H9 (cell line): Measurements from ENCODE around the gene LRP1B. TPM values are rescaled to one million over a fixed set of nuclear protein-coding genes. Genes with fewer than 3 reads are reported as not detected.

Experiments used
- DNase-seq: peaks from one replicate; pipeline ENCODE4 v3.0.0-alpha.2; 2017
- H2AFZ ChIP-seq: one replicate; pipeline ENCODE4 v1.6.1; 2013; ENCODE audit warnings: mild to moderate bottlenecking, low read length, control low read depth, moderate library complexity
- H2AK5ac ChIP-seq: 2 replicates; pipeline ENCODE4 v1.6.1; 2013; ENCODE audit warnings: low read length, control low read depth, mixed read lengths; ENCODE audit not compliant: insufficient read length
- H2BK120ac ChIP-seq: one replicate; pipeline ENCODE4 v1.6.1; 2013; ENCODE audit warnings: low read depth, mild to moderate bottlenecking, low read length, control low read depth, inconsistent platforms; ENCODE audit not compliant: poor library complexity, severe bottlenecking
- H2BK12ac ChIP-seq: 2 replicates; pipeline ENCODE4 v1.6.1; 2013; ENCODE audit warnings: low read length, control low read depth, mixed read lengths, low read depth; ENCODE audit not compliant: insufficient read length
- H2BK15ac ChIP-seq: 2 replicates; pipeline ENCODE4 v1.6.1; 2013; ENCODE audit warnings: low read depth, low read length, control low read depth
- H2BK20ac ChIP-seq: one replicate; pipeline ENCODE4 v1.6.1; 2013; ENCODE audit warnings: low read depth, mild to moderate bottlenecking, low read length, control low read depth, inconsistent platforms; ENCODE audit not compliant: poor library complexity, severe bottlenecking
- H2BK5ac ChIP-seq: 2 replicates; pipeline ENCODE4 v1.6.1; 2013; ENCODE audit warnings: low read length, control low read depth, mixed read lengths; ENCODE audit not compliant: insufficient read length
- H3K14ac ChIP-seq: 2 replicates; pipeline ENCODE4 v1.6.1; 2013; ENCODE audit warnings: low read length, control low read depth; ENCODE audit not compliant: insufficient read depth
- H3K18ac ChIP-seq: 2 replicates; pipeline ENCODE4 v1.6.1; 2013; ENCODE audit warnings: low read depth, mild to moderate bottlenecking, mixed read lengths, low read length, control low read depth; ENCODE audit not compliant: insufficient read length
- H3K23ac ChIP-seq: 2 replicates; pipeline ENCODE4 v1.6.1; 2013; ENCODE audit warnings: low read length, control low read depth, mixed read lengths, low read depth; ENCODE audit not compliant: insufficient read length
- H3K23me2 ChIP-seq: 2 replicates; pipeline ENCODE4 v1.6.1; 2013; ENCODE audit warnings: low read depth, mild to moderate bottlenecking, mixed read lengths, low read length, control low read depth; ENCODE audit not compliant: insufficient read length, poor library complexity, severe bottlenecking
- H3K27ac ChIP-seq: 2 replicates; pipeline ENCODE4 v1.5.1; 2013; ENCODE audit warnings: low read length, control low read depth, mixed read lengths, low read depth; ENCODE audit not compliant: insufficient read length
- H3K27me3 ChIP-seq: 2 replicates; pipeline ENCODE4 v1.6.1; 2013; ENCODE audit warnings: low read length, control low read depth, inconsistent platforms; ENCODE audit not compliant: insufficient read depth
- H3K4ac ChIP-seq: 2 replicates; pipeline ENCODE4 v1.6.1; 2013; ENCODE audit warnings: low read depth, mild to moderate bottlenecking, control low read depth, inconsistent platforms, low read length, moderate library complexity
- H3K4me1 ChIP-seq: 2 replicates; pipeline ENCODE4 v1.6.1; 2013; ENCODE audit warnings: low read length, control low read depth, inconsistent platforms; ENCODE audit not compliant: insufficient read depth
- H3K4me2 ChIP-seq: 2 replicates; pipeline ENCODE4 v1.6.1; 2013; ENCODE audit warnings: low read length, control low read depth, mixed read lengths; ENCODE audit not compliant: insufficient read length, insufficient read depth
- H3K56ac ChIP-seq: 2 replicates; pipeline ENCODE4 v1.6.1; 2013; ENCODE audit warnings: low read depth, mild to moderate bottlenecking, mixed read lengths, low read length, control low read depth; ENCODE audit not compliant: insufficient read length
- H3K79me1 ChIP-seq: 2 replicates; pipeline ENCODE4 v1.6.1; 2013; ENCODE audit warnings: low read depth, mild to moderate bottlenecking, moderate library complexity, low read length, control low read depth, inconsistent platforms; ENCODE audit not compliant: insufficient read depth, poor library complexity, severe bottlenecking
- H3K79me2 ChIP-seq: 2 replicates; pipeline ENCODE4 v1.6.1; 2013; ENCODE audit warnings: low read length, control low read depth, inconsistent platforms; ENCODE audit not compliant: insufficient read depth
- H3K9ac ChIP-seq: 2 replicates; pipeline ENCODE4 v1.6.1; 2013; ENCODE audit warnings: low read length, control low read depth, mixed read lengths; ENCODE audit not compliant: insufficient read length; ENCODE audit errors: extremely low read depth
- H3K9me3 ChIP-seq: one replicate; pipeline ENCODE4 v1.6.1; 2013; ENCODE audit warnings: low read depth, low read length, inconsistent platforms; ENCODE audit not compliant: control insufficient read depth
- H3T11ph ChIP-seq: one replicate; pipeline ENCODE4 v1.6.1; 2013; ENCODE audit warnings: mild to moderate bottlenecking, low read length, control low read depth, inconsistent platforms
- H4K20me1 ChIP-seq: one replicate; pipeline ENCODE4 v1.6.1; 2013; ENCODE audit not compliant: control insufficient read depth, insufficient read length, insufficient read depth
- H4K5ac ChIP-seq: 2 replicates; pipeline ENCODE4 v1.6.1; 2013; ENCODE audit warnings: low read depth, mild to moderate bottlenecking, mixed read lengths, low read length, control low read depth; ENCODE audit not compliant: insufficient read length
- H4K8ac ChIP-seq: replicated peaks from 2 replicates; pipeline ENCODE4 v1.6.1; 2013; ENCODE audit warnings: low read length, control low read depth, mixed read lengths, low read depth; ENCODE audit not compliant: insufficient read length
- H4K91ac ChIP-seq: 2 replicates; pipeline ENCODE4 v1.6.1; 2013; ENCODE audit warnings: low read depth, mild to moderate bottlenecking, moderate library complexity, mixed read lengths, low read length, control low read depth; ENCODE audit not compliant: insufficient read length
- H3K27ac Mint-ChIP-seq, 3 experiments: 2 replicates in 2 of 3; 3 replicates in 1 of 3; pipeline ENCODE4 v1.8.0; 2020 to 2021; ENCODE audit warnings: mixed read lengths in 3 of 3, mild to moderate bottlenecking in 1 of 3, moderate library complexity in 1 of 3
- H3K27me3 Mint-ChIP-seq: 2 replicates; pipeline ENCODE4 v1.8.0; 2021; ENCODE audit warnings: low read depth, mild to moderate bottlenecking, moderate library complexity, mixed read lengths
- H3K36me3 Mint-ChIP-seq, 3 experiments: 2 replicates in 2 of 3; 3 replicates in 1 of 3; pipeline ENCODE4 v1.8.0; 2020 to 2021; ENCODE audit warnings: low read depth in 3 of 3, mixed read lengths in 3 of 3; ENCODE audit not compliant: insufficient read depth in 1 of 3
- H3K4me1 Mint-ChIP-seq, 2 experiments: 2 replicates each; pipeline ENCODE4 v1.8.0; 2020; ENCODE audit warnings: mixed read lengths in 2 of 2
- H3K4me3 Mint-ChIP-seq, 2 experiments: 2 replicates in 1 of 2; 3 replicates in 1 of 2; pipeline ENCODE4 v1.8.0; 2020 to 2021; ENCODE audit warnings: mild to moderate bottlenecking in 2 of 2, mixed read lengths in 2 of 2, moderate library complexity in 1 of 2
- H3K9me3 Mint-ChIP-seq, 2 experiments: 2 replicates in 1 of 2; 3 replicates in 1 of 2; pipeline ENCODE4 v1.8.0; 2020; ENCODE audit warnings: mild to moderate bottlenecking in 2 of 2, mixed read lengths in 2 of 2, moderate library complexity in 1 of 2
- CTCF ChIP-seq: fragments of 200-600 bp; sonication (generic); conservative IDR thresholded peaks from 3 replicates; pipeline ENCODE4 v1.8.0; 2021; ENCODE audit warnings: antibody characterized with exemption, mild to moderate bottlenecking
- WGBS: extraction: QIAGEN DNeasy Blood & Tissue Kit; methylation state at CpG from one replicate; pipeline ENCODE4 v1.1.7; 2013; ENCODE audit warnings: missing lambda C conversion rate, low lambda C conversion rate, mixed read lengths; ENCODE audit not compliant: insufficient read length; ENCODE audit errors: extremely low coverage; 5-methylcytosine and 5-hydroxymethylcytosine counted together
- total RNA-seq: library from RNA; stranded (reverse); gene quantifications from 2 replicates; pipeline ENCODE4 v1.2.1, GENCODE V29; 2021

LRP1B gene
- total RNA-seq, 1 experiment from 2014 or later, result not detected

GRCh38 chr2:140424471-140424870, 1706.3 kb downstream of the LRP1B start:
- DNase-seq, result no peak
- Histone ChIP-seq H3K23me2 (no peaks in the 10 kb centered on the region), H2BK12ac (no peak overlapping the region), H3K56ac (no peak overlapping the region), H4K5ac (no peak overlapping the region), H3K14ac (no peak overlapping the region), H3K23ac (no peak overlapping the region), H2BK5ac (no peak overlapping the region), H4K20me1 (no peaks in the 10 kb centered on the region), H3K4me1 (no peaks in the 10 kb centered on the region; the same call in 1 of the 2 replicates), H4K8ac (no peak overlapping the region), H3K79me1 (no peaks in the 10 kb centered on the region), H3K9me3 (no peaks in the 10 kb centered on the region), H3K9ac (no peak overlapping the region), H2AK5ac (no peak overlapping the region), H3K18ac (no peak overlapping the region), H2BK120ac (no peak overlapping the region), H3T11ph (no peak overlapping the region), H3K4me2 (no peak overlapping the region), H2BK15ac (no peak overlapping the region), H3K27me3 (no peaks in the 10 kb centered on the region), H3K27ac (no peak overlapping the region), H4K91ac (no peak overlapping the region), H2AFZ (no peak overlapping the region), H3K4ac (no peak overlapping the region), H3K79me2 (no peaks in the 10 kb centered on the region), H2BK20ac (no peak overlapping the region)
- Mint-ChIP-seq H3K27ac (no peak overlapping the region), H3K9me3 (peaks cover 9 to 11% of the 10 kb centered on the region in 2 experiments; a peak in 4 of 5 replicates), H3K4me3 (no peak overlapping the region), H3K36me3 (peaks cover 0 to 7% (median 6%) of the 10 kb centered on the region in 3 experiments; a peak in 3 of 7 replicates), H3K4me1 (peaks cover 5% of the 10 kb centered on the region in 2 experiments; a peak in 2 of 4 replicates), H3K27me3 (no peaks in the 10 kb centered on the region; the same call in 1 of the 2 replicates)
- no CpG with 5 or more reads among the region's 2 CpGs for WGBS
- TF ChIP-seq CTCF, result no peak
